Activated effector memory CD4-positive, alpha-beta T cell treated with anti-CD3 and anti-CD28 coated beads, Interleukin-2, amount 50 U/mL, for 16 hours (primary cell): ENCODE measurements around the gene TTC28.
"Not testable (repeated sequence)": the region's sequence is repeated elsewhere in the genome, so short reads cannot be mapped to it uniquely, and the experiment has no call there.

ENCODE experiments used
- DNase-seq: peaks from one replicate; pipeline ENCODE4 v3.0.0-alpha.2; 2020

TTC28 gene

DNA sequence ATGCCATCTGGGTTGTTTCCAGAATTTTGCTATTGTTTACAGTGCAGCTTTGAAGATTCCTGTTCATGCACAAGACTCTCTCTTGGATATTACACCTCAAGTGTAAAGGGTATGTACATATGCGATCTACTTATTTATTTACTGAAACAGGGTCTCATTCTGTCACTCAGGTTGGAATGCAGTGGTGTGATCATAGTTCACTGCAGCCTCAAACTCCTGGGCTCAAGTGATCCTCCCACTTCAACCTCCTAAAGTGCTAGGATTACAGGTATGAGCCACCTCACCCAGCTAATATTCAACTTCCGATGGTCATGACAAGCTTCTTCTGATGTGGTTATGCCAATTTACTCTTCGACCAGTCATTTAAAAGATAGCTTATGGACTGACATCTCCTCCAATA lies 602.5 kb downstream of the TTC28 start:
- no peak for DNase-seq

DNA sequence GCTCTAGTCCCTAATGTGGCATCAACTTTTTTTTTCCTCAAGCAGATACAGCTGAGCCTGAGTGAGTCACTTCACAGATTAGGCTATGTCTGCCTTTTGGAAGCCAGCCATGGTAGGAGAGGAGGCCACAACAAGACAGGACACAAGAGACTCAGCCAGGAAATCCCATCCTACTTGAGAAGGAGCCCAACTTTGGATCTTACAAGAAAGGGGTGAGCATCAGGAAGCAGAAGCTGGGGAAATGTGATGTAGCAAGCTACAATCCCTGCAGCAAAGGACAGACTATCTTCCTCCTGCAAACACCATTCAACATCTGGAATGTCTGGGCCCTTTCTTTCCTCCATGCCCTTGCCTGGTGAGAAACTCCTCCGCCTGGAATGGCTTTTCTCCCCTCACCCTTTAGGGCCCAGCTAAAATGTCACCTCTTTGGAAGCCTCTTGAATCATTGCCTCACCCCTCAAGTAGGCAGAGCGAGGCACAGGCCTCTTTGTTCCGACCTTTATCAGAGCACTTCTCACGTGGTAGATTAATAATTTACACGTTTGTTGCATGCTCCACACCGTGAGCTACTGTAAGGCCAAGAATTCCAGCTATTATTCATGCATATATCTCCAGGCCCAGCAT lies 604.2 kb downstream of the TTC28 start:
- no peak for DNase-seq

DNA sequence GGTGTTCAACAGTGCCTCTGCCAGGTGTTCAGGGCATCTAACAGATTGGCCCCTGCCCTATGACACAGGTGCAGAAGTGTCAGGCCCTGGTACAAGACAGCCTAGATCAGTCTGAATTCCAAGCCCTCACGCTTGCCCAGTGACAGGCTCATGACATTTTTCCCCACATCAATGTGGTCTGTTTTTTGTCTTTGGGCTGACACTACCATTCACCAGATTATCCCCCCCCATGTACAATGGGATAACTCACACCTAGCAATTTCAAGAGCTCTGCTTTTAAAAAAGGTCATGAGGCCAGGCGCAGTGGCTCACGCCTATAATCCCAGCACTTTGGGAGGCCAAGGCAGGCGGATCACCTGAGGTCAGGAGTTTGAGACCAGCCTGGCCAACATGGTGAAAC lies 605.1 kb downstream of the TTC28 start:
- no peak for DNase-seq

DNA sequence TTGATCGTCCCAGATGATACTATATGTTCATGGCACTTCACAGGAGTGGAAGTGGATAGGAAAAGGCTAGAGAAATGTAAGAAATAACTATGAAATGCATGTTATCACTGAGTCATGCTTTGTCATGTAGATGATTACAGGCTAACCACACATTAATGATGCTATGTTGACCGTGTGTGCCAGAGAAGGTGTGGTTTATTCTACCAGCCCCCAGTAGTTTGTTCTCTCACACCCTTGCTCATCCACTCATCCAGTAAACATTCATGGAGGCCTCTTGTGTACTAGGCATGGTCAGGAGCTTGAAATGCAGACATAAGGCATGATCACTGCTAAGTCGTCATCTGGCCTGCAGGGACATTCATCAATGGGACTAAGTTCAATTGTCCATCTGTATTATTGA lies 607.6 kb downstream of the TTC28 start:
- no peak for DNase-seq

DNA sequence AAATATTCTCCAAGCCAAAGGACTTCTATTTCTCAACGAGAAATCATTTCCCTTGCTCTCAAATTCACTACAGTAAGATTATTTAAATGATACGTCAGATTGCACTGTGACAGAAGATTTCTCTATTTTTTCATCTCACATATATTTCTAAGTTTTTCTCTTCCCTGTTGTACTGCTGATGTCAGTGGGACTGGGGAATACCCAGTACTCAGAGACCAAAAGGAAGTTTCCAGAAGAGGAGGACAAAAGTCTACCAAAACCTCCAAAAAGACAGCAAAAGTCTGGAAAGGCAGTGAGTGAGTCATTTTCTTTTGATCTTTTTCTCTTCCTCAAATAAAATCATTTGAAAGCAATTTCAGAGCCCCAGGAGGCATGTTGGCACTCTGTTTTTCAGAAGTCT lies 610.8 kb downstream of the TTC28 start:
- no peak for DNase-seq

DNA sequence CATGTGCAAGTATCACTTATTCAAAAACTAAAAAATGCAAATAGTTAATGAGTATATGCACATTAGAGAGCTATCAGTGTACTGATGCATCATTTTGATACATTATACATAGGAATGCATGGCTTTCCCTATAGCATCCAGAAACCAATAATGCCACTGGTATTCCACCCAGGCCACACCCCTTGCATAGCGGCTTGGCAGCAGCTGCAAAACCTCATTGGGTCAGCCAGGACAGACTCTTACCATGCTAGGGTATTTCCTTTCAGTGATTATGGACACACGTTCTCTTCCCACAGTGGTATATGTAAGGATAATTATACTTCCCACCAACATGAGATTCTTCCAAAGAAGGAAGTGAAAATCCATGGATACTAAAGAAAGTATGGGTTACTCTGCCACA lies 614.7 kb downstream of the TTC28 start:
- no peak for DNase-seq

DNA sequence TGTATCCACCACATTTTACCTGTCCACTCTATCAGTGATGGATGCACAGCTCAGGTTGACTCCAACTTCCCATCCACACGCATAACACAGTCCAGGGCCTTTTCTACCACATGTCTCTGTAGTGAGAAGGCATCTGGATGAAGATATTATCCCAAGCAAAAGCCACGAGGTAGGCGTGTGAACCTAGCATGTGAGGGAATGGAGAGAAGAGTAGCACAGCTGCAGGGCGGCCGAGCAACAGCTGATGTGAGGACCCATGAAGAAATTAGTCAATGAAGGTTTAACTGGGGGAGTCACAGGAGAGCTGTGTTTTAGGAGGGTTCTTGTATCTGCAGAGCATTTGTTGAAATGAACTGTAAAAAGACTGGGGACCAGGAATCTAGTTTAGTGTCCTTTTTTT lies 616.0 kb downstream of the TTC28 start:
- DNase-seq, result no peak

DNA sequence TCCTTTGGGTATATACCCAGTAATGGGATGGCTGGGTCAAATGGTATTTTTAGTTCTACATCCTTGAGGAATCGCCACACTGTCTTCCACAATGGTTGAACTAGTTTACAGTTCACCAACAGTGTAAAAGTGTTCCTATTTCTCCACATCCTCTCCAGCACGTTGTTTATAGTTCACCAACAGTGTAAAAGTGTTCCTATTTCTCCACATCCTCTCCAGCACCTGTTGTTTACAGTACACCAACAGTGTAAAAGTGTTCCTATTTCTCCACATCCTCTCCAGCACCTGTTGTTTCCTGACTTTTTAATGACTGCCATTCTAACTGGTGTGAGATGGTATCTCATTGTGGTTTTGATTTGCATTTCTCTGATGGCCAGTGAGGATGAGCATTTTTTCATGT lies 619.0 kb downstream of the TTC28 start:
- DNase-seq, result not testable (repeated sequence)

DNA sequence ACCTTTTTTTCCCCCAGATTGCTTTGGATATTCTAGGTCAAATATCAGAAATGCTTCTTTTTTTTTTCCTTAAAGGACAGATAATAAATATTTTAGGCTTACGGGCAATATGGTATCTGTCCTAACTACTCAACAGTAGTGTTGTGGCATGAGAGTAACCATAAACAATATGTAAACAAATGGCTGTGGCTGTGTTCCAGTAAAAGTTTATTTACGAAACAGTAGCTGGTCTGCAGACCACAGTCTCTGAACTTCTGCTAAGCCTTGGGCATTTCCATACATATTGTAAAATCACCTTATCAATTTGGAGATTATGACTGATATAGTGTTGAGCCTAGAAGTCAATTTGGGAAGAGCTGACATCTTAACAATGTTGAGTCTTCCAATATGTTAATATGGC lies 621.6 kb downstream of the TTC28 start:
- DNase-seq, result no peak

DNA sequence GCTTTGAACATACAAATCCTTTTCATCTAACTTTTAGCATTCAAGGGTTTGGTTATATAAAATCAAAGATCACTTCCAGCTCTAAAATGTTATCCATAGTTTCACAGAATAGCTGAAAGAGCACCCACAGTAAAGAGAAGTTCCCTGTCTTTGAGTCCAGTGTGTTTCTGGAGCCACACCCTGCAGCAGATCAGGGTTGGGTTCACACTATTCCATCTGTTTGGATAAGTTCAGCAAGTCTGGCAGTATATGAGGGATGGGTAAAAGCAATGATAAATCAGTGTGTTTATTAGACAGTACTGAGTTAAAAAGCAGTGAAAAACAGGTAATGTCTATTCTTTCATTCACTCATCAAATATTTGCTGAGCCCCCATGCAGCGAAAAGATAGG lies 624.8 kb downstream of the TTC28 start:
- DNase-seq, result no peak

DNA sequence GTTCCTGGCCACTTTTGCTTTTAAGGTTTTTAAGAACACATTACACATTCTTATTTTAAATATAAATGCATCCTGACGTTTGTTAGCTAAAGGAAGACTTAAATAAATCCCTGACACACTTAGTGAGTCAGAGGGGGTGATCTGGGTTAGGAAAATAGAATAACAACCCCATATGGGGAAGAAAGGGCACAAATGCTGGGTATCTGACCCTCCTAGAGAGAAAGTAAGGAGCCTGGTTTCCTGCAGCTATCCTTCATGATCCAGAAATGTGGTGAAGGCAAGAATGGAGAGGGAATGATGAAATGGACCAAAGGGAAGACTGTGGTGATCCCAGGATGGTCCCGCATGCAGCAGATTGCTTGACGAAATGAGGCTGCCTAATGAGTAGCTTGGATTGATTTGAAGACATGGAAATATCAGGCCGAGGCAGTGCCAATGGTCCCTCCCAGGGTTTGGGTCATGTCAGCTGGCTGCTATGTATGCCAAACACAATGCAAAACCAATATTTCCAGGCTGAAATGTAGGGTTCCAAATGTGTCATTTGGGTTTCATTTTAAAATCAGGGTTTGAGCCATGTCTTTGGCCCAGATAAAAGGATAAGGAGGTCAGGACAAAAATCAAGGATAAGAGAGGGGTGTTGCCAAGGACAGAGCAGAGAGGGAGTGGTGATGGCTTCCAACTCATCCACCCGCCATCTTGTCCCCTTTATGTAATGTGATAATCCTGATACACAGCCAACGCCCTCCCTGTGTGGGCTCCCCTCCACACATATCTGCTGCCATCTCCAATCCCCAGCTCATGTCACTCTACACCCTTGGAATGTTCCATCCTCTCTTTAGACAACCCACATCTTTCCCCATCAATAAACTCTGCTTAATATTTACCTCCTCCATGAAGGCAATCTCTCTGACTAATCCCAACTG lies 625.5 kb downstream of the TTC28 start:
- DNase-seq, result no peak

DNA sequence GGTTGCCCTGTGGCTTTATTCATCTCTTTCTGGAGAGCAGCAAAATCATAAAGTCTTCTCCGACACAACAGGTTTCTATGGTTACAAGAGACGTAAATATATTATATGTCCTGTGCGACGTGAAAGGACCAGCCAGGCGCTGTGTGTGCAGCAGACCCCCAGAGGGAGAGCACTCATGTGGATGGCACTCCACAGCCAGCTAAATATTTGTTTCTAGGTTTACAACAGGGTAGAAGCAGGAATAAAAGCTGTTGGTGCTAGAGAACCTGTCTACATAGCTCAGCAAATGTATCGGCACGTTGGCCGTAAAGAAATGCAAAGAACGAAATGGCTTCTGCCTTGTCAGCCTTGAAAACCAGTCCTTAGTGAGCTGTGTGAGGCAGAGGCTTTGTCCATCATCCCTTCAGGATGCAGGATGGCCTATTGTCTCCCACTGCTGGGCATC lies 626.8 kb downstream of the TTC28 start:
- no peak for DNase-seq

DNA sequence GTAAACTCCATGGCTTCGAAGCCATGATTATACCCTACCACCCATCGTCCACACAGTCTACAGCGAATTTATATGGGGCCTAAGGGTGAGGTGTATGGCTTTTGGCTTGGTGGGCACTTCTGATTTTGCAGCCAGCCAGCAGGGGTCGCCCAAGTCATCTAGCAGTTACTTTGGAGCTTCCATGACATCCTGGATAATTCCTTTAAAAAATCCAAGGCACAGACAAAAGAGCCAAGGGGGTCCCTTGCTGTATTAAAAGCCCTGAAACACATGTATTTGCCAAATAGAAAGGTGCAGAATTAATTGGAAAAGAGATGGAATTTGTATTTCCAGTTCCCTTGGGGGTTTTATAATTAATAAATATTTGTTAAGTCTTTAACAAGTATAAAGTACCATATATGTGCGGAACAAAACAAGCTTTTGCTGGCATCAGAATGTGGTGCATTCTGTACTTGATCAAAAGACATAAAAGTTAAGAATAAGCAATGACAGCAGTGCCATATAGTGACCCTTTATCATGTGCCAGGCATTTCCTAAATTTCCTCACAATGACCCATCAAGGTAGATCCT lies 627.8 kb downstream of the TTC28 start:
- no peak for DNase-seq

DNA sequence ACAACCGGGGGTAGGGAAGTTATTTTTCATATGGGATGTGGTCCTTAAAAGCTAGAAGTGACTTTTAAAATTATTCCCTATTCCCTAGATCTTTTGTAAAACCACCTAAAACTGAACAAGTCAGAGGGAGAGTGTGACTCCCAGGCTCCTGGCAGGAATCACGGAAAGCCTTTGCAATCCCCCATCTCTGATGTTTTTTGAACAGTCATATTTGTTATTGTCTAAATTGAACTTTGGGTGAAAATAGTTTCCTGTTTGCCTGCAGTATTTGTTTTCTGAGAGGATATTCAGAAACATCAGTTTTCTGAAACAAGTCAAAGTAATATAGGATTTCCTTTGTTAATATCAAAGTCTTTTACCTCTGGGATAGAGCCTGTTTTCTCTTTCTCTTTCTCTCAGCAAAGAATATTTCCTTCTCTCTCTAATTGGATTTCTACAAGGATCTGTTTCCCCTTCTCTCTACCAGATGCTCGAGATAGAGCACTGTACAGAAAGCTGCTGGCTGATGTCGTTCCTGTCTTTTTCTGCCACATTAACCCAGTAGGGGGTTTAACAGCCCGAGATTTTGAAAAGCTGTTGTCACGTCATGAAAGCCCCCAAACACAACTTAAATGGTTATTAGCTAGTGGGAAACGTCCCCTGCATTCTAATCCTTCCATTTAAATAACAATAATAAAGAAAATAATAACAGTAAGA lies 628.4 kb downstream of the TTC28 start:
- no peak for DNase-seq

DNA sequence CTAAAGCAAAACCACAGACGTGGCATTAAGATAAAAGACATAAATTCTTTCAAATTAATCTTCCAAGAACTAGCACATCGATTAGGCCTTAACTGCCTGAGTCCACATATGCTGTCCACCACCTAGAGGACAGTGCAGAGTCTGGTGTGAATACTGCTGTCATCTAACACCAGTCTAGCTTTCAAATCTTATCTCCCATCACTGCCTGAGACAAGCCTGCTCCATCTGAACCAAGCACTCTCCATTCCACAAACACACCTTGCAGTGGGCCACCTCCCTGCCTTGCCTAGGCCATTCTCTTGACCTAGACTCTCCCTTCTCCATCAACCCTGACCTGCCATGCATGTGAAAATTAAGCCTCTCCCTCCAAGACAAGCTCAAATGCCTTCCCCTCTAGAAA lies 631.1 kb downstream of the TTC28 start:
- DNase-seq, result no peak

DNA sequence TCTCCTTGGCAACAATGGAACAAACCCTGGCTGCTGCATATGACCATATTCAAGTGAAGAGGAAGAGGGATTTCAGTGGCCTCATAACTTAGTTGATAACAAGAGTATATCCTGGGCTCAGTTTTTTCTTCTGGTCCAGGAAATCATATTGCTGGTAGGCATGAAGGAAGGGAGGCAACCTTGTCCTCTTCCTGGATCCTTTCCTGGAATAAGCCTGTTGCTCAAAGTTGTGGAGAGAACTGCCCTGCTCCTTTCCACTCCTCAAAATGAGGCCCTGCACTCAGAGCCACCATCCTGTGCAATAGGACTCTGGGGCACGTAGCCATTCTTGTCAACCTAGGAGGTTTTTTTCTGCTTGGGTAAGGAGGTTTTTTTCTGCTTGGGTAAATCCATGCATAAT lies 631.9 kb downstream of the TTC28 start:
- DNase-seq, result no peak

DNA sequence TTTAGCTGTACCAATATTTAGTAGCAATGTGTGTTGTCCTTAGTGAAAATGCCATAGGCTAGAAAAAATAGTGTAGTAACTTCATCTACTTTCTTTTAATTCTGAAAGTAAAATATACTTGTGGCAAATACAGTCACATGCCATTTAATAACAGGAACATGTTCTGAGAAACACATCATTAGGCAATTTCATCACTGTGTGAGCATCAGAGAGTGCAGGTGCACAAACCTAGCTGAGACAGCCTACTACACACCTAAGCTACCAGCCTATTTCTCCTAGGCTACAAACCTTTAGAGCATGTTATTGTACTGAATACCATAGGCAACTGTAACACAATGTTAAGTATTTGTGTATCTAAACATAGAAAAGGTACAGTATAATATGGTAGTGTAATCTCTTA lies 633.5 kb downstream of the TTC28 start:
- DNase-seq, result no peak

DNA sequence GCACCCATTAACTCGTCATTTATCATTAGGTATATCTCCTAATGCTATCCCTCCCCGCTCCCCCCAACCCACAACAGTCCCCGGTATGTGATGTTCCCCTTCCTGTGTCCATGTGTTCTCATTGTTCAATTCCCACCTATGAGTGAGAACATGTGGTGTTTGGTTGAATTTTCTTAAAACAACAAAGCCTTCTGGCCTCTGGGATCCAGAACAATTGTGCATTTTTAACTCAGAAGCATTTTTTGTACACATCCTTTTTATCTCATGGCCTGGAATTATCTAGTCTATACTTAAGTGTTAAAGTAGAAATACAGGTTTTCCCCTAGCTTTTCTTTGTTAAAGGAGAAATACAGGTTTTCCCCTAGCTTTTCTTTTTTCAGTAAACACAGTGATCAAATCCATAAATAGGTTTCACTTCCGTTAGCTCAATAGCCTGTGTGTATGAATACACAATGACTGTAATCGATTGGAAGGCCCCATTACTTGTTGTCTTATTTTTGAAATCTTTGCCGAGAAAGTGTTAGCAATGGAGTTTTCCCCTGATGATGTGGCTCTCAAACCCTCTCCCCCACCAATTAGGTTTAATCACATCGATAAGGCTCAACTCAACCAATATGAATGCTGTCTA lies 635.0 kb downstream of the TTC28 start:
- DNase-seq, result no peak

DNA sequence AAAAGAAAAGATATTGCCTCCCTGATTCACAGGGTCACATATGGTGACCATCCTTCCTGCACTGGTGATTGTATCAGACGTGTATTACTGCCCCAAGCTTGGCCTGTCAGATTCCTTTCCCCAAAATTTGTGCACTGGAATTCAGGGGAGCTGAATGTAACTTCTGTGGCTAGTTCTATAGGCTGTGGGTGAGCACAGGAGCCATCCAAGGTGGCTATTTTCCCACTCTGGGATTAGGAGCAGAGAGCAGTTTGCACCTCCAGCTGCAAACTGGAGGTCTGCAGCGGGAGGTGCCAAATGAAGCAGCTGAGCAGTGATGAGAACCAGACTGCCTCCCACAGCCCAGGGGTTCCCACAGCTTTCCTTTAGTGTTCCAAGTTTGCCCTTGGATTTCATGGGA lies 636.4 kb downstream of the TTC28 start:
- no peak for DNase-seq

DNA sequence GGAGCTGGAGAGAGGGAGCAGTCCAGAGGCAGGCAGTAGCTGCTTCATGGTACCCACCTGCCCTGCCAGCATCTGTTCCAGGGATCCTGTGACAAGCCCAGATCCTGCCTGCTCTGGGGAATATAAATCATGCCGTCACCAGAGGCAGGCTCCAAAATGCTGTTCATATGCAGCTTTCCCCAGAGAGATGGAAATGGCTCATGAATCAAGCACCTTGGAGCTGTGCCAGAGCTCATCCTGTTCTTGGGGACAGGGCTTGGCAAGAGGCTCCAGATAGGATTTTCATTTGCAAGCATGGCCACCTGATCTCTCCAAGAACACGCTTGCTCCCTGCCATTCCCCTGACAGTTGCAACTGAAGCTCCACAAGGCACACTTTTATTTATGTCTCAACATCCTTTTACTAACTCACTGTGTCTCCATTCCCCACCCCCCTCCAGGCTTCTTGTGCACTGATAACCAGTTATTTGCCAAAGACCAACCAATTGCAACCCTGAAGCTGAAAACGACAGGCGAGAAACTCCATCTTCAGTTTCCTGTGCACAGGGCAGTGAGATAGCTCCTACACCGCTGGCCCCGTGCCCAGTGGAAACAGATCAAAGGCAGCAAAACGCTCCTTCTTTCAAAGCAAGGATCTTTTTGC lies 644.8 kb downstream of the TTC28 start:
- DNase-seq, result no peak

DNA sequence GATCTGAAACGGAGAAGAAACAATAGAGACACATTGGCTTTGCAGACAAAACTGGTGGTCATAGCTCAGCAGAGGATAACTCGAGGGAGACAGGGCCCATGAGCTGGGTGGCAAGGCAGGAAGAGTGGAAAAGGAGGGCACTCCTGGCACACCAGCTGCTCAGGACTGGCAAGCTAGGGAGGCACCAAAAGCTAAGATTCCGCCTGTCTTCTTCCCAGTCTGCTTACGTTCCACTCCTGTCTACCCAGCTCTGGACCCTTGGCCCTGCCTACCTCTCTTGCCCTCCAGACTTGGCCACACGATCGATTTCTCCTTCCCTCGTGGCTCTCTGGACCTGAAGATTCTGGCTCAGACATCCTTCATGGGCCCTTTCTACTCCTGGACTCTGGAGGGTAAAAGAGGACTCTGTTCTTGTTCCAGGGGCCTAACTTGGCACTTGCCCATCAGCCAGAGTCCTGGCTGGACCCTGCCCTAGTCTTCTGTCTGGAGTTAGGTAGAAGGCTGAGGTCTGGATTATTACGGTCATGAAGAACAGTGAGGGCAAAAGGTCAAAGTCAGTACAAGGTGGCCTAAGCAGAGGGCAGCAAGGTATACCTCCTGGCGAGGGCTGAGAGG lies 645.4 kb downstream of the TTC28 start:
- DNase-seq, result no peak

DNA sequence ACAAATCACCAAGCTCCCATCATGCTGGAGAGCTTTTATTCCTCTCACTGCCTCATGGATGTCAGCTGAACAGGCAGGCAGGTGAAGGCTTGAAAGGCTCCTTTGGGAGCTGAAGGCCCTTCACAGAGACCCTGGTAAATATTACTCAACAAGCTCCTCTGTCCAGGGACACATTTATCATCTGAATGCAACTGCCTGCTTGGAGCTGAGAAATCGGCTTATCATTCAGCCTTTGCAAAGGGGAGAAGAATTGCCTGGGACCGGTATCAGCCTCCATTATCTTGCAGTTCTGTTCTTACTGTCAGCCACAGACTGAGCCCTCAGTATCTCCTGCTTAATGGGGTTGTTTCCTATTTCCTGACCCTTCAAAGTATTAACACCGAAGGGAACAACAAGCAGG lies 646.8 kb downstream of the TTC28 start:
- DNase-seq, result no peak
